HL-60/S4 (cell line): ENCODE measurements around the gene NUP93.
"Not testable (repeated sequence)": the region's sequence is repeated elsewhere in the genome, so short reads cannot be mapped to it uniquely, and the experiment has no call there.

Experiments used
- in situ Hi-C: fragments of 300-500 bp; cut with MboI; formaldehyde crosslinking; loops from 2 replicates; pipeline ENCODE4 v1.14.3; 2022; ENCODE audit warnings: low sequenced_read_pairs

The NUP93 gene

DNA sequence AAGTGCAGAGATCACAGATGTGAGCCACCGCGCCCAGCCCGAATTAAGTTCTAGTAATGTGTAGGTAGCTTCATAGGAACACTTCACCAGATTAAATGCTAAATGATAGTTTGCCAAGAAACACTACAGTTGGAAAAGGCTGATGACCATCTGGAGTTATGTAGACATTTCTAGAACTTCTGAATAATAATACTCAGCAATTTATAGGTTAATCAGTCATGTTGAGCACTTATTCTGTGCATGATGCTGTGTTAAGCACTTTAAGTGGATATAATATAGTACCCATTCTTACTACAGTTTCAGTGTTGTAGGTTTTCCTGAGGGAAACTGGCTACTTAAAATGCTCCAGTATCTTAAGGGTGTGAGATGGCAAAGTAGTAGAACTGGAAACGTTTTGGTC is 45.2 kb downstream of the NUP93 start:
- in situ Hi-C loops, result no loop called here

GRCh38 chr16:56776562-56776961 is 46.6 kb downstream of the NUP93 start:
- in situ Hi-C loops, result no loop called here

DNA sequence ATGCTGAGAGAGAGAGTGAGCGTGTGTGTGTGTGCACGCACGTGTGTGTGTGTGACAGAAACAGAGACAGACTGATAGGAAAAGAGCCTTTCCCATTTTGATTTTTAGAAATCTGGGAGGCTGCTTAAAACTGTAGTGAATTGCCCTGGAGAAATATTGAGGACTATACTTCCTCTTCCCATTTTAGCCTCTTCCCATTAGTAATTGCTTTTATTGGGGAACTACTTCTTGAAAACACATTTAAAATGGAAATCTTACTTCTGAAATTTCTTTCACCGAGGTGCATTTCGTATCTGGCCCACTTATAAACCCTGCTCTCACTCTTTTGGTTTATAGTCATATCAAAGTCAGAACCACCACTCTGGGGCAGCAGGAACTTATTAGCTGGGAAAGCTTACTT is 47.1 kb downstream of the NUP93 start:
- in situ Hi-C loops, result no loop called here

- in situ Hi-C loops, result no loop called here
Observed at GRCh38 chr16:56777482-56777881, 47.6 kb downstream of the NUP93 start.

- in situ Hi-C loops, result no loop called here
Observed at GRCh38 chr16:56779906-56780305, 50.0 kb downstream of the NUP93 start.

GRCh38 chr16:56780646-56781045 is 50.7 kb downstream of the NUP93 start:
- in situ Hi-C loops, result no loop called here

GRCh38 chr16:56781528-56781961 is 51.6 kb downstream of the NUP93 start:
- in situ Hi-C loops, result no loop called here

GRCh38 chr16:56783344-56783743 is 53.4 kb downstream of the NUP93 start:
- in situ Hi-C loops, result no loop called here

DNA sequence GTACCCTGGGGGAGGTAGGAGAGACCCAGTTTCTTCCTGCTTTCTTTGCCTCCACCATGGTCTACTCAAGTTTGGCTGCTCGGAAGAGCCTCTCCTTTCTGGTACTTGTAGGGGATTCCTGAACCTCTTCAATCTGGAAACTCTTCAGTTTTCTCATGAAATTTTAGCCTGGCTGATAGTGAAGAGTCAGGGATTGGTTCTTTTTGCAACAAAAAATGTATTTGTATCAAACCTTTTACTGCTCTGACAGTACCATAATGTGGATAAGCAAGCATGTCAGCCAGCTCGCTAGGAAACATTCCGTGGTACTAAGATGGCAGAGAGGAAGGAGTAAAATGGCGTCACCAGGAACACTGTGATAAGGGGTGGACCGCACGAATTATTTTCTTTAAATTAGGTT is 55.4 kb downstream of the NUP93 start:
- in situ Hi-C loops, result no loop called here

DNA sequence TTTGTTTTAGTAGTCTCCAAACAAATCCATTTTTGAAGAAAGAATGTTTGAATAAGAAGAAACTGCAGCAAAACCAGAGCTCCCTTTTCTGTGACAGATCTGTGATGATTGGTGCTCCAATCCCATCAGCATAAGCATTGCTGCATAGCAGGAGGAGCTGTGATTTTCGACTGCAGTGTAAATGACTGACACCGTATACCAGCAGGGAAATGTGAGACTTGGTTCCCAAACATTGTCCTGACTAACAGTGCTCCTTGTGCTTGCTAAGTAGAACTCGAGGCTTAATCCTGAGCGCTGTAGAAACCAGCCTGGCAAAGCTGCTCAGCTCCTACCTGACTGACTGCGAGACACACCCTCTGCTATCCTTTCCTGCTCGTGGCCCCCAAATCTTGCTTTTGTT is 57.2 kb downstream of the NUP93 start:
- in situ Hi-C loops, result no loop called here

- in situ Hi-C loops, result no loop called here
Observed at GRCh38 chr16:56788435-56788834, 58.5 kb downstream of the NUP93 start.

DNA sequence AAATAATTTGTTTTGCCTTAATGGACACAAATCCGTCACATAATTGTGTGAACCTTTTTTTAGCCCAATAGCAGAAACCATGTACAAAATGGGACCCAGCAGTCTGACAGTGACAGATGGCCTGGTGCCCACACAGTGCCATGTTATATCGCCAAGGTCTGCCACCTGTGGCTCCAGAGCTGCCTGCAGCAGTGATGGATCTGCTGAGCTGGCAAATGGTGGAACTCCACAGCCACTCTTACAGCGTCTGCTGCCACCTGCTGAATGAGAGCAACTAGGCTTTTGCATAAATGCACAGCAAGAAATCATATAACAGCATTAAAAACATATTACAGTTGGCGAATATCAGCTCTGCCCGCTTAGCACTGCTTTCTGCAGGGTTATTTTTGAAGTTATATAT is 59.4 kb downstream of the NUP93 start:
- in situ Hi-C loops, result no loop called here

GRCh38 chr16:56792967-56793366 is 63.0 kb downstream of the NUP93 start:
- in situ Hi-C loops, result no loop called here

GRCh38 chr16:56793492-56793891 is 63.6 kb downstream of the NUP93 start:
- in situ Hi-C loops, result no loop called here

- in situ Hi-C loops, result no loop called here
Observed at GRCh38 chr16:56795011-56795410, 65.1 kb downstream of the NUP93 start.

DNA sequence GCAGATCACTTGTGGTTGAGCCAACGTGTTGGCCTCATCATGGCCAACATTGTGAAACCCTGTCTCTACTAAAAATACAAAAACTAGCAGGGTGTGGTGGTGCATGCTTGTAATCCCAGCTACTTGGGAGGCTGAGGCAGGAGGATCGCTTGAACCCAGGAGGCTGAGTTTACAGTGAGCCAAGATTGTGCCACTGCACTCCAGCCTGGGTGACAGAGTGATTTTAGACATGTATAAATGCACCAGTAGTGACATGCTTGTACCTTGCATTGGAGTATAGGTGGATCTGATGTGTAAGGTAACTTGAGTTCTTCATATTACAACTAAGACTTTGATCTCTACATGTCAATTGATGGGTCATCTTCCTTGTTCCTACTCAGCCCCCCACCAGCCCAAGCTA is 67.1 kb downstream of the NUP93 start:
- in situ Hi-C loops, result not testable (repeated sequence)

DNA sequence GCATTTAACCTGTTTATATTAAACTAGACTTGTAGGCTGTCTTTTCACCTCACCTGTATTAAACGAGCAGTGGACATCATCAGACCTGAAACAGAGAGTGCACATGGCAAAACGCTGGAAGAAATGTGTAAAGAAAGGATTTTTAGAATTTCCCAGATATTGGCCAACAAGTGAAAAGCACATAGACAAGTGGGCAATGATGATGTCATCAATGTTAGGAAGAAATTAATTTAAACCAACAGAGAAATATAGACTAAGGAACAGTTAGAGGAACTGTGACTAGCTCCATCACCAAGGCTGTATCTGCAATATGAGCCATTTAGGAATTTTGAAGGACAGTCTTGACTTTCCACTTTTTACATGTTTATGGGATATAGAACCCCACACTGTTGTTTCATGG is 67.9 kb downstream of the NUP93 start:
- in situ Hi-C loops, result no loop called here

DNA sequence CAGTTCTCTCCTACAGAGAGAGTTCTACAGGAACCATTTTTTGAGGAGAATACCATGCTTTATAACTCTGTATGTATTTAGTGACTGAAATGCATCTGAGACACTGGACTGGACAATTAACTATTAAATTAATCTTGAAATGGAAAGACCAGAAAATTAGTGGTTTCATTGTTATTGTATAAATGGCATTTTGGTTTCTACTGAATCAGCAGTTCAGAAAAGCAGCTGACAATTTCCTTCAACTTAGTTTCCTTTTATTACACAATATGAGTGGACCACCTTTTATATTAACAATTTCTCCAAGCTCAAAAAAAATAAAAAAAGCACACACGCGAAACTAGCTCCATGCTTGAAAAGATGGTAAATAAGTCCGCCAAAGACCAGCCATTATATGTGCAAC is 69.0 kb downstream of the NUP93 start:
- in situ Hi-C loops, result no loop called here

DNA sequence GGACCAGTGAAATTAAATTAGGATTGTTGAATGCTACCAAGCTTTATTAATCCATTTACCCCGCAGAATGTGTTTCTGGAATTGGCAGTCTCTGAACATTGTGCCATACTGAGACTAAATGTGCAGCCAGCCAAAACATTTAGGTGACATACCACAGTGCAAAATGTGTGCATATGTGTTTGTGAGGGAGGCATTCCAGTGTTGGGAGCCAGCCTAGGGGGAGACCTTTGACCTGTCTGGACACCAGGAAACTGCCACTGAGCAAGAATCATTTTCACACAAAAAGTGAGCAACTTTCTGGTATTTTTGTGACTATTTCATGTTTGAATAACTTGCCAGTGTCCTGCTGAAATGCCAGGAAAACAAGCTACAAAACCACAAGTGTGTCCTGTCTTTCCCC is 70.4 kb downstream of the NUP93 start:
- in situ Hi-C loops, result no loop called here

GRCh38 chr16:56801762-56802161 is 71.8 kb downstream of the NUP93 start:
- in situ Hi-C loops, result no loop called here

DNA sequence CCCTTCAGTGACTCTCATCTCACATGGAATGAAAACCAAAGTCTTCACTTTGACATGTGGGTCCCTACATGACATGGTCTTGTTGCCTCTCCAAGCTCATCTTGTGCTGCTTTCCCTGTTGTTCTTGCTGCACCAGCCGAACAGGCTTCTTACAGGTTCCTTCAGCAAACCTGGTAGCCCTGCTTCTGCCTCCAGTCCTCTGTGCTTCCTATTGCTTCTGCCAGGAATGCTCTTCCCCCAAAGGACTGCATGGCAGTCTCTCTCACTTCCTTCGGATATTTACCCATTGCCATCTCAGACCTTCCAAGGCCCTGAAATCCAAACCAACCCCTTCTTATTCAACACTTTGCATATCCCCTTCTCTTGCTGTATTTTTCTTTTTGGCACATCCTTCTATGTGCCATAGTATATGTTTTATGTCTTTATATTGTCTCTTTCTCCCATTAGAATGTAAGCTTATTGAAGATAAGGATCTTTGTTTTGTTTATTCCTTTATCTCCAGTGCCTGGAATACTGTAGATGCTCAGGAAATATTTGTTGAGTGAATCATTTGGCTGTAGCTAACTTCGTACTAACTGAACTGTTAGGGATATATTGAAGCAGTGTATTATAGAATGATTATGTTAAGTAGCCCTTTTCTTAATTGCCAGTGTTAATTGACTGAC is 77.2 kb downstream of the NUP93 start:
- in situ Hi-C loops, result no loop called here

DNA sequence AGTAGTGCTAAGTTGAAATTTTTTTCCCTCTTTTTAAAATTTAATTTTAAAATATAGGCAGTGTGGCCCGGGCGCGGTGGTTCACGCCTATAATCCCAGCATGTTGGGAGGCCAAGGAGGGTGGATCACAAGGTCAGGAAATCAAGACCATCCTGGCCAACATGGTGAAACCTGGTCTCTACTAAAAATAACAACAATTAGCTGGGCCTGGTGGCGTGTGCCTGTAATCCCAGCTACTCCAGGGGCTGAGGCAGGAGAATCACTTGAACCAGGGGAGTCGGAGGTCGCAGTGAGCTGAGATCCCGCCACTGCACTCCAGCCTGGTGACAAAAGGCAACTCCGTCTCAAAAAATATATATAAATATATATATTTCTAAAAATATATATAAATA is 77.7 kb downstream of the NUP93 start:
- in situ Hi-C loops, result not testable (repeated sequence)

- in situ Hi-C loops, result no loop called here
Observed at GRCh38 chr16:56810954-56811353, 81.0 kb downstream of the NUP93 start.
